GM21825 (cell line): ENCODE data around the gene NUP54.

ENCODE experiments used
- ATAC-seq: cut with Tn5 transposase; IDR thresholded peaks from one replicate; pipeline ENCODE4 v1.9.1; 2021; ENCODE audit warnings: mild to moderate bottlenecking, moderate library complexity; ENCODE audit not compliant: unreplicated experiment

Gene NUP54

GRCh38 chr4:76074468-76074867 lies 73.7 kb downstream of the NUP54 start, which contains the start of gene ART3:
Gene ART3 (plus strand): TSS chr4:76074709. CDS start chr4:76075890, 1,181 bp downstream.
- ATAC-seq = no peak

GRCh38 chr4:76072760-76073159 lies 75.4 kb downstream of the NUP54 start:
- ATAC-seq = no peak

GRCh38 chr4:76067652-76068286 lies 80.4 kb downstream of the NUP54 start:
- ATAC-seq = no peak

GRCh38 chr4:76066546-76066945 lies 81.7 kb downstream of the NUP54 start:
- no peak for ATAC-seq
